ENCODE data around the gene EIF5A2. TPM values are rescaled to one million over a fixed set of nuclear protein-coding genes. Genes with fewer than 3 reads are reported as not detected.

The EIF5A2 gene
- total RNA-seq, 1 experiment from 2014 or later: 6.0 TPM

DNA sequence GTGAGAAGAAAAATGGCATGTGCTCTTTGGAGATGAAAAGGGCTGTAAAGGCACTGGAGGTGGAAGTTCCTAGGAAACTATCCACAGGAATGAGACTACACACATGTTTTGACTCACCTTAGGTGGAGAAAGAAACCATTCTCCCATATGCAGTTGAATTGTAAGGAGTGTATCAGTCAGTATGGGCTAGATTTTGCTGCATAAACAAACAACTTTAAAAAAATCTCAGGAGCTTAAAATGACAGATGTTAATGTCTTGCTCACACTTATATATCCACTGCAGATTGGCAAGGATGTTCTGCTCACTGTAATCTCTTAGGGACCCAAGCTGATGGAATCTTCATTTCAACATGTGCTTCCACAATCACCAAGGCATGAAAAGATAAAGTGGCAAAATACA, 64.1 kb downstream of the EIF5A2 start:
- intact Hi-C loops (cut with micrococcal nuclease): loop anchor here (10.0 kb wide), 1 partner anchor 530 kb away; no protein-coding TSS in a partner anchor
- TF ChIP-seq, protein P1, sequence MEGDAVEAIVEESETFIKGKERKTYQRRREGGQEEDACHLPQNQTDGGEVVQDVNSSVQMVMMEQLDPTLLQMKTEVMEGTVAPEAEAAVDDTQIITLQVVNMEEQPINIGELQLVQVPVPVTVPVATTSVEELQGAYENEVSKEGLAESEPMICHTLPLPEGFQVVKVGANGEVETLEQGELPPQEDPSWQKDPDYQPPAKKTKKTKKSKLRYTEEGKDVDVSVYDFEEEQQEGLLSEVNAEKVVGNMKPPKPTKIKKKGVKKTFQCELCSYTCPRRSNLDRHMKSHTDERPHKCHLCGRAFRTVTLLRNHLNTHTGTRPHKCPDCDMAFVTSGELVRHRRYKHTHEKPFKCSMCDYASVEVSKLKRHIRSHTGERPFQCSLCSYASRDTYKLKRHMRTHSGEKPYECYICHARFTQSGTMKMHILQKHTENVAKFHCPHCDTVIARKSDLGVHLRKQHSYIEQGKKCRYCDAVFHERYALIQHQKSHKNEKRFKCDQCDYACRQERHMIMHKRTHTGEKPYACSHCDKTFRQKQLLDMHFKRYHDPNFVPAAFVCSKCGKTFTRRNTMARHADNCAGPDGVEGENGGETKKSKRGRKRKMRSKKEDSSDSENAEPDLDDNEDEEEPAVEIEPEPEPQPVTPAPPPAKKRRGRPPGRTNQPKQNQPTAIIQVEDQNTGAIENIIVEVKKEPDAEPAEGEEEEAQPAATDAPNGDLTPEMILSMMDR (IDR thresholded peaks at IDR 0.05; ENCODE audit: unreplicated experiment): no peak
- Mint-ChIP-seq H3K27me3 (ENCODE audit: insufficient read depth, unreplicated experiment) (peaks cover 13% of the 10 kb centered on the region), H3K4me1 (ENCODE audit: insufficient read depth, unreplicated experiment) (peaks cover 4% of the 10 kb centered on the region), H3K4me3 (ENCODE audit: unreplicated experiment) (no peak overlapping the region), H3K36me3 (ENCODE audit: insufficient read depth, unreplicated experiment) (no peaks in the 10 kb centered on the region), H3K9me3 (ENCODE audit: unreplicated experiment) (no peaks in the 10 kb centered on the region), H3K27ac (ENCODE audit: low read depth, unreplicated experiment) (no peak overlapping the region)
- no TSS peak for BruUV-seq (replicated peaks)
- DNase-seq (ENCODE audit: unreplicated experiment): no peak
- ChIA-PET CTCF (no interaction called here), POLR2A (interaction anchor here (0.6 kb wide), 1 partner anchor 472 kb away, joined by 3 read pairs; no protein-coding TSS in a partner anchor)

DNA sequence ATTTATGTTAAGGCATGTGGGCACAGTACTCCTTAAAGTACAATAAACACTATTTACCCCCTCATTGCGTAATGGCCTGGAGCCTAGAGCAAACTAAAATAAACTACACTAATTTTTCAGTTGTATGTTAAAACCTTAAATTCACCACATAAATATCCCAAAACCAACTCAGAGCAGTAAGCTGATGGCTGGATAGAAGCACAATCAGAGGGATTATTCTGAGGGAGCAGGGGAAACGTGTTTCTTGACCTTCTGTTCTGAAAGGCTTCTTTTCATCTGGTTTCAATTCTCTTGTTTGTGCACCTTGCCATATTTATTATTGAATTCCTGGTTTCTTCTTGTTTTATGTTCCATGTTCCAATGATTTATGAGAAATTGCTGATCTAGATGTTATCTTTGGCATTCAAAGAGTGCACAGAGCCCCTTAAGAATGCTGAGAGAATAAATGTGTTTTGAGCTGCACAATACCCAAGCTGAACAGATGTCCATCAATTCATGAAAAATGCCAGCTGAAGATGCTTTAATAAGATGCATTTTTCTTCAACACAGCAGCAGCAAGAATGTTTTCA, 68.1 kb downstream of the EIF5A2 start:
- ChIA-PET POLR2A (no interaction called here), CTCF (interaction anchor here (0.6 to 3.2 kb wide), 7 partner anchors 8 to 430 kb away, joined by 3 to 17 read pairs (median 5); no protein-coding TSS in a partner anchor)
- Mint-ChIP-seq H3K27ac (ENCODE audit: low read depth, unreplicated experiment) (no peak overlapping the region), H3K27me3 (ENCODE audit: insufficient read depth, unreplicated experiment) (peaks cover 13% of the 10 kb centered on the region), H3K36me3 (ENCODE audit: insufficient read depth, unreplicated experiment) (peaks cover 6% of the 10 kb centered on the region), H3K9me3 (ENCODE audit: unreplicated experiment) (no peaks in the 10 kb centered on the region), H3K4me3 (ENCODE audit: unreplicated experiment) (no peak overlapping the region), H3K4me1 (ENCODE audit: insufficient read depth, unreplicated experiment) (peaks cover 4% of the 10 kb centered on the region)
- BruUV-seq (replicated peaks): no TSS peak
- TF ChIP-seq, protein P1 (IDR thresholded peaks at IDR 0.05; ENCODE audit: unreplicated experiment): no peak
- no peak for DNase-seq (ENCODE audit: unreplicated experiment)
- intact Hi-C loops (cut with micrococcal nuclease): loop anchor here (10.0 kb wide), 1 partner anchor 526 kb away; no protein-coding TSS in a partner anchor

DNA sequence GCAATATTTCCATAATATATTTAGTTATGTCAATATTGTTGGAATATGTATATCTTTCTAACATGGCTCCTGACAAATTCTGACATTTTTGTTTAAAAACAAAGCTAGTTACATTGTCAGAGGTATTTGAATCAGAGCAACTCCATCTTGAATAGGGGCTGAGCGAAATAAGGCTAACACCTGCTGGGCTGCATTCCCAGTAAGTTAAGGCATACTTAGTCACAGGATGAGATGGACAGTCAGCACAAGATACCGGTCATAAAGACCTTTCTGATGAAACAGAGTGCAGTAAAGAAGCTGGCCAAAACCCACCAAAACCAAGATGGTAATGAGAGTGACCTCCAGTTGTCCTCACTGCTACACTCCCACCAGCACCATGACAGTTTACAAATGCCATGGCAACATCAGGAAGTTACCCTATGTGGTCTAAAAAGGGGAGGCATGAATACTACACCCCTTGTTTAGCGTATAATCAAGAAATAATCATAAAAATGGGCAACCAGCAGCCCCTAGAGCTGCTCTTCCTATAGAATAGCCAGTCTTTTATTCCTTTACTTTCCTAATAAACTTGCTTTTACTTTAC, 68.8 kb downstream of the EIF5A2 start:
- TF ChIP-seq, protein P1 (IDR thresholded peaks at IDR 0.05; ENCODE audit: unreplicated experiment): no peak
- H3K4me3 Mint-ChIP-seq (ENCODE audit: unreplicated experiment): no peak overlapping the region
- H3K27ac Mint-ChIP-seq (ENCODE audit: low read depth, unreplicated experiment): no peak overlapping the region
- intact Hi-C loops (cut with micrococcal nuclease): loop anchor here (10.0 kb wide), 1 partner anchor 525 kb away; no protein-coding TSS in a partner anchor
- H3K27me3 Mint-ChIP-seq (ENCODE audit: insufficient read depth, unreplicated experiment): peaks cover 13% of the 10 kb centered on the region
- H3K4me1 Mint-ChIP-seq (ENCODE audit: insufficient read depth, unreplicated experiment): peaks cover 4% of the 10 kb centered on the region
- ChIA-PET POLR2A (interaction anchor here (1.7 kb wide), 1 partner anchor 17 kb away, joined by 3 read pairs; no protein-coding TSS in a partner anchor), CTCF (interaction anchor here (0.8 to 2.3 kb wide), 3 partner anchors 28 to 429 kb away, joined by 3 to 10 read pairs (median 9); no protein-coding TSS in a partner anchor)
- DNase-seq (ENCODE audit: unreplicated experiment): no peak
- no TSS peak for BruUV-seq (replicated peaks)
- H3K9me3 Mint-ChIP-seq (ENCODE audit: unreplicated experiment): no peaks in the 10 kb centered on the region
- peaks cover 6% of the 10 kb centered on the region for H3K36me3 Mint-ChIP-seq (ENCODE audit: insufficient read depth, unreplicated experiment)

Other genes with a start within 250 kb of the EIF5A2 start
- gene RPL22L1, start 38.4 kb downstream of the EIF5A2 start, total RNA-seq (2022): 205 and 409 TPM in 2 replicates
- not detected in 2 replicates for gene SLC2A2, start 118.1 kb upstream of the EIF5A2 start, total RNA-seq (2022)

Data from MCF 10A (cell line).